ENCODE data around the gene ZNF639.
"Not testable (repeated sequence)": the region's sequence is repeated elsewhere in the genome, so short reads cannot be mapped to it uniquely, and the experiment has no call there.

The ZNF639 gene, protein sequence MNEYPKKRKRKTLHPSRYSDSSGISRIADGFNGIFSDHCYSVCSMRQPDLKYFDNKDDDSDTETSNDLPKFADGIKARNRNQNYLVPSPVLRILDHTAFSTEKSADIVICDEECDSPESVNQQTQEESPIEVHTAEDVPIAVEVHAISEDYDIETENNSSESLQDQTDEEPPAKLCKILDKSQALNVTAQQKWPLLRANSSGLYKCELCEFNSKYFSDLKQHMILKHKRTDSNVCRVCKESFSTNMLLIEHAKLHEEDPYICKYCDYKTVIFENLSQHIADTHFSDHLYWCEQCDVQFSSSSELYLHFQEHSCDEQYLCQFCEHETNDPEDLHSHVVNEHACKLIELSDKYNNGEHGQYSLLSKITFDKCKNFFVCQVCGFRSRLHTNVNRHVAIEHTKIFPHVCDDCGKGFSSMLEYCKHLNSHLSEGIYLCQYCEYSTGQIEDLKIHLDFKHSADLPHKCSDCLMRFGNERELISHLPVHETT

DNA sequence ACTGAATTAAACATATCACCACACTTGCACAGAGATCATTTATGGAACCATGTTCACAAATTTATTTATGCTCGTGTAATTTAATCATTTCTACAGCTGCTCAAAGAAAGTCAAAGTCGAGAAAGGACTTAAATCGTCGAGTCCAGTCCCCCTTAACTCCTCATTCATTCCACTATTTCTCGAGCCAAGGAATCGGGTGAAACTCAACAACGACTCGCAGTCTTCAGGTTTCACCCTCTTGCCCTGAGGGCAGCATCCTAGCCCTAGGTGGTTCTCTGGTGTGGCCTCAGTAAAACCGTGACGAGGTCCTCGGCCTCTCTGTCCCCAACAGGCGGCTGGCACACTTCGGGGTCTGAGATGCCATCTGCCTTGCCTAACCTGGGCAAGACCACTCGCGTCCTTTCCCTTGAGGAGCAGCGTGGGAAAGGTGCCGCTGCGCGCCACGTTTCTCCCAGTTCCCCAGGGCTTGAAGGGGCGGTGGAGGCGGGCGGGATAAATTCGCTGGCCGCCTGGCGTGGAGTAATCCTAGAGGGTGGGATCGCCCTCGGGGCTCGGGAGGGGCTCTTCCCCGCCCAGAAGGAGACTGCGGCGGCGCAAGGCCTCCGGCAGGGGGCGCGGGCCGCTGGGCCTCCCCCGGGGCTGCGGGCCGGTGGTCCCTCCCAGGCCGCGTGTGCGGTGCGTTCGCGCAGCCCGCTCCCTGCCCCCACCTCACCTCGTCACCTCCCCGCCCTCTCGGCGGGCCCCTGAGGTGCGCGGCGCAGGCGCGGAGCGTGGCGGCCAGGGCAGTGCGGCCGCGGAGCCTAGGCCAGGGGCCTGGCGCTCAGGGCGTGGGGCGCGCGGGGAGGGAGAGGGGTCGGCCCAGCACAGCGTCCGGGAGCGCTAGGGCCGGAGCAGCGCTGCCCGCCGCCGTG is at the start of gene ZNF639:
Gene ZNF639, plus strand, starts transcription at position 746 of the 911 bp plus-strand sequence. CDS start 5,263 bp downstream, outside the sequence.
- DNase-seq (ENCODE audit: low spot score) = peak; percentile 99

DNA sequence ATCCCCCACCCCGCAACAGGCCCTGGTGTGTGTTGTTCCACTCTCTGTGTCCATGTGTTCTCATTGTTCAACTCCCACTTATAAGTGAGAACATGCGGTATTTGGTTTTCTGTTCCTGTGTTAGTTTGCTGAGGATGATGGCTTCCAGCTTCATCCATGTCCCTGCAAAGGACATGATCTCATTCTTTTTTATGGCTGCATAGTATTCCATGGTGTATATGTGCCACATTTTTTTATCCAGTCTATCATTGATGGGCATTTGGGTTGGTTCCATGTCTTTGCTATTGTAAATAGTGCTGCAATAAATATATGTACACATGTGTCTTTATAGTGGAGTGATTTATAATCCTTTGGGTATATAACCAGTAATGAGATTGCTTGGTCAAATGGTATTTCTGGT is 48.4 kb upstream of the ZNF639 start:
- DNase-seq (ENCODE audit: low spot score) = not testable (repeated sequence)

DNA sequence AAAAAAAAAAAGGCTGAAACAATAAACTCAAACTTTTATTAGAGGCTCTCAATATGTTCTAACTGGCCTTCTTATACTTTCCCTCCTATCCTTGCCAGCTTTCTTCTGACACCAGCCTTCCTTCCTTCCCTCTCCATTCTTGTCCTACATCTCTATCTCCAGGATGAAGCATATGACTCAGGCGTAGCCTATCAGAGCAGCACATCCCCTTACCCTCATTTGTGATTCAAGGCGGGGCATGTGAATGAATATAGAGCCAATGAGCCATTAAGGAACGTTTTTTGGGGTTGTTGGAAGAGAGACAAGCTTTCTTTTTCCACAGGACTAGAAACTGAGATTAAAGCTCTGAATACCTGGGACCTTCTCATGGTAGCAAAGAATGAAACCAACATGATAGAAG is 46.8 kb upstream of the ZNF639 start:
- DNase-seq (ENCODE audit: low spot score) = no peak

DNA sequence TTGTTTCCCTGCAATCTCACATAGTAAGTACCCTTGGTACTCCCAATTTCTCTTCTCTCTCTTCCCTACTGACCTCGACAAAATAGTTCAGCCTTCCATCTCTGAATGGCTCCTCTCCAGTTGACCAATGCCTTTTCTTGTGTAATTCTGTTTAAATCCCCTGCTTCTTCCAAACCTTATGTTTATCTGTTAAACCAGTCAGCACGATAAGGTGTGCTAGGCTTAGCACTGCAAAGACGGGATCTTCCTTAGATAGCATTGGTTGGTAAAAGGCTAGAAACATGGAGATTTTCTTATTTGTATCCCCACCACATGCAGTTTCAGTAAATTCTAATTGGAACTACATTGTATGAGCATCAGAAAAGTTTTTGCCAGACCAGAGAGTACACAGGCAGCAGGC is 46.1 kb upstream of the ZNF639 start:
- no peak for DNase-seq (ENCODE audit: low spot score)

DNA sequence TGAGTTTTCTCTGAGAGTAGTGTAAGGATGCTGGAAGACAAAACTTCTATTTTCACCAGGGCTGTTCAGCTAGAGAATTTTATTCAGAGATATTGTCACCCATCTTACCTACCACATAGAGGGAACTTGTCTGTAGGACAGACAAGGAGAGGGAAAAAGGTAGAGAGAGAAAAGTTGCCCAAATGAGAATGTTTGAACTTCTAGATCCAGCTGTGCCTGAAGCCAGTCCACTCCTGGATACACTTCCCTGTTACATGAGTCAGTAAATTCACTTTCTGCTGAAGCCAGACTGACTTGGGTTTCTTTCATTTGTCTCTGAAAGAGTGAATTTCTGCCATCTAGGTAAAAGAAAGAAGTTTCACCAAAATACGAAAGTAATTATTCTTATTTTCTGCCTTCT is 44.7 kb upstream of the ZNF639 start:
- no peak for DNase-seq (ENCODE audit: low spot score)

DNA sequence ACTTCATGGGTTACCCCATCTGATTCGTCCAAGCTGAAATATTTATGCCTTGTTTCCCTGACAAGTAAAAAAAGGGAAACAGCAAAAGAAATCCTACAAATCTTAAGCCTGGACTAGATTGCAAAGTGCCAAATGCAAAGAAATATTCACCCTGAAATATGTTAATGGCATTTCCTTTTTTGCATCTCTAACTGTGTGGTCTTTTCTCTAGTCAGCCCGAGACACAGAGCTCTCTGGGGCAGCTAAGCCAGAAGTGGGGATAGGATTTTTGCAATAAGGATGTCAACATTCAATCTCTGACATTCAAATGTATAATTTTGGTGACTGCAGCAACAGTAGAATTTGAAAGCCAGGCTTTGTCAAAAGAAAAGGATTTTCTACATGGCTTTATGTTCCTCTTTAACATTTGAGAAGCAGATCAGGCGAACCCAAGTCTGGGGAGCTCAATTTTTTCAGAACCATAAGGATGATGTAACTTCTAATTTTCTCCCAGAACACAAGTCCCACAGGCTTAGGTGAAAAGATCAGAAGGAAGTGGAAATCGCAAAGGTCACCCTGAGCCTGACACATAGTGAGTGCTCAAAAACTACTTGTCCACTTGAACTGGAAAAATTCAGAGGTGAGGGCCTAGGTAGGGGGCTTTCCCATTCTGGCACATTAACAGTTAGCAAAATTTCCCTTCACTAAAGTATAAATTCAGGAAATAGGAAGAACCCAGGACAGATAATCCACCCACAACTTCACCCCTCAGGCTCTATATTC is 43.7 kb upstream of the ZNF639 start:
- DNase-seq (ENCODE audit: low spot score) = no peak

DNA sequence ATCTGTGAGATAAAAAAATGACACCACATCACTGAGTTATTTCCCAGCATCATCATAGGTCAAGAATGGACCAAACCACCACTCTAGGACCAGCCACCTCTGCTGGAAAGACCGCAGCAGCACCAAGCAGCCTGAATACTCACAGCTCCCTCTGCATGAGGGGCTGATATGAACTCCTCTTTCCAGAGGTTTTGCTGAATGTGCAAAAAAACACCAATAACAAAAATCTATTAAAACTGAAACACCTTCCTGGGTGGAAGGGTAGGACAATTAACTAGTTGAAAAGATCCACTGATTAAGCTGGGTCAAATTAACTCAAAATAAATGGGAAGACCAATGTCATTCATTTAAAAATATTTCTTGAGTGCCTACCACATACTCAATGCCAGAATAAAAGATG is 43.0 kb upstream of the ZNF639 start:
- no peak for DNase-seq (ENCODE audit: low spot score)

DNA sequence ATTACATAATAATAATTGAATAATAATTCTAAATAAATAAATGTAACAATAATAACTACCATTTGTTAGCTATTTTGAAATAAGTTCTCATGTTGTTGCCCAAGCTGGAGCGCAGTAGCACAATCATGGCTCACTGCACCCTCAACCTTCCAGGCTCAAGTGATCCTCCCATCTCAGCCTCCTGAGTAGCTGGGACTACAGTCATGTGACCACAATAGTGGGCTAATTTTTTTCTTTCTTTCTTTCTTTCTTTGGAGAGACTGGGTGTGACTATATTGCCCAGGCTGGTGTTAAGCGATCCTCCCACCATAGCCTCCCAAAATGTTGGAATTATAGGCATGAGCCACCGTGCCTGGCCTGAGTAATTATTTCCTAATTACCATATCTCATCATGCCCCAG is 41.0 kb upstream of the ZNF639 start:
- DNase-seq (ENCODE audit: low spot score) = no peak

DNA sequence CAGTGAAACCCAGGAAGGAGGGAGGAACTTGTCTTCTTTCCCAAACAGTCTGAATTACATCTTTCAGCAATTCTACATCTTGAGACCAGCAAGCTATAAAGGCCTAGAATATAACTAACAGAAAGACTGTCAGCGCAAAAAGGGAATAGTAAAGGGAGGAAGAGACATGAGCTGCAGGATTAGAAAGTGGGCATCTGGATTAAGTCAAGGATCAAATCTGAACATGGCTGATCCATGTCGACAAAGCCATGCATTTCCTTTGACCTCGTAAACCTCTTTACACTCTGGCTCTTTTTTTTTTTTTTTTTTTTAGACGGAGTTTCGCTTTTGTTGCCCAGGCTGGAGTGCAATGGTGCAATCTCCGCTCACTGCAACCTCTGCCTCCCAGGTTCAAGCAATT is 36.5 kb upstream of the ZNF639 start:
- no peak for DNase-seq (ENCODE audit: low spot score)

DNA sequence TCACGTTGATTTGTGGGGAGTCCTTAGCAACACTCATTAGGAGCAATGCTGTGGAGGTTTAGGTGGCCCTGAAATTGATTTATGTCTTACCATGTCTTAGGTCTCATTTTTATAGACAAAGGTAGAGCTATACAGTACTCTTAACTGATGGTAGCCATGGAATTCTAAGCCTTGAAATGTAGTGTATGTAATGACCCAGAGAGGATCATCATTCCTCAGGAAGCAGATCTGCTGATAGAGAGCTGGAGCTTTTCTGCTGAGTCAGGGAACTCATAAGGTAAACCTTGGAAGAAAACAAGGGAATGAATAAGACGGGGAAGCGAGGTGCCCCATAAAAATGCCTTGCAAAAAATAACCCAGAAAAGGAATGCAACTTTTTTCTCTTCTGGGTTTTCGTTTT is 34.0 kb upstream of the ZNF639 start:
- DNase-seq (ENCODE audit: low spot score) = no peak

DNA sequence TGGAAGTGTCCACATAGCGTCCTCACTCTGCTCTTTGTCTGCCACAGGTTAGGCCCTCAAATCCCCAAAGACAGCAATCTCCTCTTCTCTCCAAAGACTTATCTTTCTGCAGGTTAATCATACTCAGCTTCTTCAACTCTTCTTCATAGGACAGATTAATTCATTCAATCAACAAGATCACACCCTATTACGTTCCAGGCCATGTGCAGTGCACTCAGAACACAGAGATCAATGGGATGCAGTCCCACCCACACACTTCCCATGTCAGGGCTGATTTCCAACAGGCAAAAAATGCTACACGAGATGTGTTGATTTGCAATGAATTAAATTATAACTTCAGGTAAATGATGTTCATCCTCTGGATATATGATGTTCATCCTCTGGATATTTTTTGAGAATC is 33.5 kb upstream of the ZNF639 start:
- no peak for DNase-seq (ENCODE audit: low spot score)

DNA sequence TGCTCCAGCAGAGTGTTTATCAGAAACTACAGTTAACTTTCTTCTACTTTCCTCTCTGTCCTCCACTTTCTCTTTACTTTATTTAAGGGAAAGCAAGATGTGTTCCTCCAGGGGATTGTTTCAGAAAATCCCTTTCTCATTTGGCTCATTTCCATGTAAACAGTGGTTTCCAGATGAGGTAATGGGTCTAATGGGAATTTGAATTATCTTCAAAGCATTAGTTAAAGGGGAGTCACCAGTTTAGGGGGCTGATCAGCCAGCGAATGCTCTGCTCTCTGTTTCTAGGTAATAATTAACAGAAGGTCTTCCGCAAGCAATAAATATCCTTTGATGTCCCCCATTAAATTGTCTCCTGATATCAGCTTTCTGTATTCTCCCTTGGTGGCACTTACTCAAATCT is 30.4 kb upstream of the ZNF639 start:
- no peak for DNase-seq (ENCODE audit: low spot score)

DNA sequence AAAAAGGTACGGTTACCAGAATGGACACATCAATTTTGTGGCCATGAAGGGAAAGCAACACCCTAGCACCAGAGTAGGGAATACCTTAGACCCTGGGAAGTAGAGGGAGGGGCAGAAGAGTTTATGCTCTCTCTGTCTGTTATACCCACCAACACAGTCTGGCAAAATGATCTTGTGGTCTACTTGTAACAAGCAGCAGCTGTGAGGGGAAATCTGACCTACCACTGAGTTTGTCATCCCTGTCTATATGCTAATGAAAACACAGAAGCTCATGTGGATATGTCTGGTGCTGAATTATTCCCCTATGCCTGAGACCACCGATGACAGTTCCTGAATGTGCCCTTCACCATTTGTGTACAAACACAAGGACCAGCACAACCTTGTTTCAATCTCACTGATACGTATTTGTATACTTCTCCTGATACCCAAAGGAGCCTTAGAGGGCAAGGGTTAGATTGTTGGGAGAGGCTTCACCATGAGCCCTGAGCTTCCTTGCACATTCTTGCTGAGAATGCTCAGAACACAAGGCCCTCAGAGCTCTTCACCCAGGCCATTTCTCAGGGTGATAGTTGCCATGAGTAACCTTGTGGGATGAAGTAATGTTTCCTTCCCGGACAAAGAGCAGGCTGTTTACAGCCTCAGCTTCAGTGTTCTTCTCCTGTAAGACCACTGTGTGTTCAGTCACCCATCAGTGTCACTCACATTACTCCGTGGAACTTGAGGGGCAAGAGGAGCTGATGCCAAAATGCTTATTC is 24.7 kb upstream of the ZNF639 start:
- no peak for DNase-seq (ENCODE audit: low spot score)

DNA sequence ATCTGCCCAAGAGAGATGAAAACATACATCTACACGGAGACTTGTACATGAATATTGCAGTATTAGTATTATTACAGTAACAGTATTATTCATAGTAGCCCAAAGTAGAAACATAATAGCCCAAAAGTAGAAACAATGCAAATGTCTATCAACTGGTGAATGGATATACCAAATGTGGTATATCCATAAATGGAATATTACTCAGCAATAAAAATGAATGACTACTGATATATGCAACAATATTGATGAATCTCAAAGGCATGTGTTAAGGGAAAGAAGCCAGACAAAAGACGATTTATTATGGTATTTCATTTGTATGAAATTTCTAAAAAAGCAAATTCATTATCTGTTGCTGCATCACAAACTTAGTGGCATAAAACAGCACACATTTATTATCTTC is 23.5 kb upstream of the ZNF639 start:
- no peak for DNase-seq (ENCODE audit: low spot score)

DNA sequence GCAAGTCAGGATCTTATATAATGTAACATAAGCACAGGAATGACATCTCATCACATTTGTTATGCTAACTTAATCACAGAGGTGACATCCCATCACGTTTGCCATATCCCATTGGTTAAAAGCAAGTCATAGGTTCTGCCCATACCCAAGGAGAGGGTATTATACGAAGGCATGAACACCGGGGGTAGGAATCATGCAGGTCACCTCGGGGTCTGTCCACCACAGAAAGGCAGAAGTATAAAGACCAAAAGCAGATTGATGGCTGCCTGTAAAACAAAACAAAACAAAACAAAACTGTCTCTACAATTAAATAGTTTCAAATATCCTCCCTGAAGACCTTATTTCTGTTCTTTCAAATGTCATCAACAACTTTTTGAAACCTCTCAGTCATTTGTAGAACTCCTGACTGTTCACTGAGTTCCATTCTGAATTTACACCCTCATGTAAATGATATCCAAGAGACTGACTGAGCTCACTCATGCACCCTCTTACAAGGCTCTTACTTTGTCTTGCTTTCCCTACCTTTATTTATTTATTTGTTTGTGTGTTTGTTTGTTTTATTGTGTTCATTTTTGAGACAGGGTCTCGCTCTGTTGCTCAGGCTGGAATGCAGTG is 22.7 kb upstream of the ZNF639 start:
- no peak for DNase-seq (ENCODE audit: low spot score)

DNA sequence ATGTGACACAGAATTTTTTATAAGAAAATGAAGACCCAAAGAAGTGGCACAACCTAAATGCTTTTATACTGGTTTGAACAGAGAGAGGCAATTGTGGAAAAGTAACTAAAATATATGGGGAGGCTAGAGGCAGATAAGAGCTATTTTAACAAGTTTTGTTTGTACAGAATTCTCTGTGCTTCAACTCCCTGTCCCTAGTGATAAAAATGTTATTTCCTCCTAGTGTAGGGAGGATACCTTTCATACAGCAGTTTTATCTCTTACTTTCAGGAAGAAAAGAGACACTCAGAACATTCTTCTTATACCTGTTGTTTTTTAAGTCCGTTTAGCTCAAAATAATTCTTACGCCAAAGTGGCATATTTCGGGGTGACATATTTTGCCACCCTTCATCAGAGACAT is 21.2 kb upstream of the ZNF639 start:
- no peak for DNase-seq (ENCODE audit: low spot score)

DNA sequence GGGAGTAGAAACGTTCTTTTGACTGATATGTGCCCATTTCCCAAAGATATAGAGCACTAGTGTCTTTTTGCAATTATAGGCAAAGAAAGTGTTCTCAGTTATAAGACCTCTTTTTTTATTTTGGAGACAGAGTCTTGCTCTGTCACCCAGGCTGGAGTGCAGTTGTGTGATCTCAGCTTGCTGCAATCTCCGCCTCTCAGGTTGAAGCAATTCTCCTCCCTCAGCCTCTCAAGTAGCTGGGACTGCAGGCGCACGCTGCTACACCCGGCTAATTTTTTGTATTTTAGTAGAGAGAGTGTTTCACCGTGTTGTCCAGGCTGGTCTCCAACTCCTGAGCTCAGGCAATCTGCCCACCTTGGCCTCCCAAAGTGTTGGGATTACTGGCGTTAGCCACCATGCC is 20.7 kb upstream of the ZNF639 start:
- DNase-seq (ENCODE audit: low spot score) = no peak

DNA sequence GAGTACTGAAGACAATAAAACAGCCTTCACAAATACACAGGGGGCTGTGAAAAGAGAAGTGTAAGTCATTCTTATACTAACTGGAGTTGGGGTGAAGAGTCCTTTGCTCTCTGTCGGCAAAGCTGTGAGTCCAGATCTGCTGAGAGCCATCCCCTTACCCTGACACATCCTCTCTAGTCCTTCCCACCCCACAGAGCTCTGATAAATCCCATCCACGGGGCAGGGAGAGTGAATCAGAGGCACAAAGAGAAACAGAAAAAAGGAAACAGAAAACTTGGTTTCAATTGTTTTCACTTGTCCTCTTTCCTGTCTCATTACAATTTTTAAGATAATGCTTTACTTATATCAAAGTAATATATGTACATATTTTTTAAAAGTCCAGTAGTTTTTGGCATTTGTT is 18.2 kb upstream of the ZNF639 start:
- DNase-seq (ENCODE audit: low spot score) = no peak

DNA sequence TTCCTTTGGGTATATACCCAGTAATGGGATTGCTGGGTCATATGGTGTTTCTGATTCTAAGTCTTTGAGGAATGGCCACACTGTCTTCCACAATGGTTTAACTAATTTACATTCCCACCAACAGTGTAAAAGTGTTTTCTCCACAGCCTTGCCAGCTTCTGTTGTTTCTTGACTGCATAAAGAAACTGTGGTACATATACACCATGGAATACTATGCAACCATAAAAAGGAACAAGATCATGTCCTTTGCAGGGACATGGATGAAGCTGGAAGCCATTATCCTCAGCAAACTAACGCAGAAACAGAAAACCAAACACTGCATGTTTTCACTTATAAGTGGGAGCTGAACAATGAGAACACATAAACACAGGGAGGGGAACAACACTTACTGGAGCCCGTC is 15.5 kb upstream of the ZNF639 start:
- DNase-seq (ENCODE audit: low spot score) = not testable (repeated sequence)

DNA sequence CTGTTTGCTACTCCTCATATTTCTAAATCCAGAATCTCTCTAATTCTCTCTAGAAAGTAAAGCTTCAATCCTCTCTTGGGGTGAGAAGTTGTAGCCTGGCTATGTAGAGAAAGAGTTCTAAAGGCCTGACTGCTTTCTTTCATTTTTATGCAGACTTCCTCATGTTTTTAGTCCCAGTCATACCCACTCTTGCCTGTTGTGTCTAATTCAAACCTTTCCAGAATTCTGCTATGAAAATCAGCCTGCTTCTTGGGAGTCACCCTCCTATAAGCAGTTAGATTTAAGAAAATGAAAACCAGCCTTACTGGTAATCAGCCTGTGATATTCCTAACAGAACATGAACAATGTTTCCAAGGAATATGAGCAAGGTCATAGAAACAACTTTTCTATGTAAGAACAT is 14.8 kb upstream of the ZNF639 start:
- DNase-seq (ENCODE audit: low spot score) = no peak
